Upper lobe of right lung (tissue), 1 donor: ENCODE measurements around the gene UPK2. TPM values are rescaled to one million over a fixed set of nuclear protein-coding genes. Genes with fewer than 3 reads are reported as not detected.
A peak's percentile ranks its signal among the peaks of the same experiment; 100 is the strongest.

ENCODE experiments used
- ATAC-seq: fragments of 200-7000 bp; cut with Tn5 transposase; one replicate; pipeline ENCODE4 v1.9.1; 2020; ENCODE audit warnings: mild to moderate bottlenecking, moderate library complexity
- DNase-seq: peaks from one replicate; pipeline ENCODE4 v3.0.0-alpha.2; 2020
- H3K27ac ChIP-seq: fragments of 200-600 bp; one replicate; pipeline ENCODE4 v1.8.0; 2022
- H3K27me3 ChIP-seq: fragments of 200-600 bp; one replicate; pipeline ENCODE4 v1.8.0; 2022; ENCODE audit warnings: mild to moderate bottlenecking
- H3K36me3 ChIP-seq: fragments of 200-600 bp; one replicate; pipeline ENCODE4 v1.8.0; 2022
- H3K4me1 ChIP-seq: fragments of 200-600 bp; one replicate; pipeline ENCODE4 v1.8.0; 2022
- H3K4me3 ChIP-seq: fragments of 200-600 bp; one replicate; pipeline ENCODE4 v1.8.0; 2022; ENCODE audit warnings: mild to moderate bottlenecking
- H3K9me3 ChIP-seq: fragments of 200-600 bp; one replicate; pipeline ENCODE4 v1.8.0; 2022
- CTCF ChIP-seq: fragments of 200-600 bp; IDR thresholded peaks from one replicate; pipeline ENCODE4 v1.8.0; 2022; ENCODE audit warnings: antibody characterized with exemption
- intact Hi-C: fragments of 100-400 bp; cut with DNase I; formaldehyde crosslinking; loops from one replicate; pipeline ENCODE4 v1.11.0; 2022
- total RNA-seq: library from RNA; stranded (reverse); fragmentation: NEBNext Ultra II Directional; extraction: Animal tissue kit (Norgen Biotek cat#: 25700); gene quantifications from one replicate; pipeline ENCODE4 v1.2.1, GENCODE V29; 2021
- donor health status: DM: no; HTN: yes; CAD: no; lungs with severe emphysema.

The UPK2 gene
- total RNA-seq, 1 donor from 2014 or later = not detected

GRCh38 chr11:118924591-118925585 is 31.2 kb upstream of the UPK2 start:
- DNase-seq (peak; percentile 82), ATAC-seq (no peak)
- no peak for TF ChIP-seq CTCF

GRCh38 chr11:118927554-118928100 is 28.5 kb upstream of the UPK2 start:
- H3K9me3 ChIP-seq = no peaks in the 10 kb centered on the region
- DNase-seq (no peak), ATAC-seq (no peak)
- peaks cover 25% of the 10 kb centered on the region for H3K4me1 ChIP-seq
- no peaks in the 10 kb centered on the region for H3K27me3 ChIP-seq
- H3K4me3 ChIP-seq = peak overlapping the region; percentile 87
- peak overlapping the region; percentile 94 for H3K27ac ChIP-seq
- intact Hi-C loops = loop anchor here (2.0 kb wide), 1 partner anchor 21 kb away; no protein-coding TSS in a partner anchor
- H3K36me3 ChIP-seq = no peaks in the 10 kb centered on the region
- no peak for TF ChIP-seq CTCF

More at GRCh38 chr11:118924591-118925585, 31.2 kb upstream of the UPK2 start:
- no peaks in the 10 kb centered on the region for H3K27me3 ChIP-seq
- no peaks in the 10 kb centered on the region for H3K36me3 ChIP-seq
- intact Hi-C loops = no loop called here
- peak overlapping the region; percentile 88 for H3K27ac ChIP-seq
- H3K9me3 ChIP-seq = no peaks in the 10 kb centered on the region
- H3K4me3 ChIP-seq = peak overlapping the region; percentile 95
- H3K4me1 ChIP-seq = peaks cover 47% of the 10 kb centered on the region

- intact Hi-C loops = loop anchor here (2.0 kb wide), 1 partner anchor 21 kb away; no protein-coding TSS in a partner anchor
- no peaks in the 10 kb centered on the region for H3K9me3 ChIP-seq
- H3K36me3 ChIP-seq = no peaks in the 10 kb centered on the region
- H3K27me3 ChIP-seq = no peaks in the 10 kb centered on the region
- peaks cover 18% of the 10 kb centered on the region for H3K4me1 ChIP-seq
- peak; percentile 90 for TF ChIP-seq CTCF
- H3K4me3 ChIP-seq = peak overlapping the region; percentile 87
- H3K27ac ChIP-seq = peak overlapping the region; percentile 94
- ATAC-seq = peak; percentile 77
- DNase-seq = peak; percentile 92
These were observed 27.8 kb upstream of the UPK2 start for GRCh38 chr11:118928101-118928869.

- Histone ChIP-seq H3K27me3 (no peaks in the 10 kb centered on the region), H3K27ac (peak overlapping the region; percentile 94), H3K4me1 (peaks cover 11% of the 10 kb centered on the region), H3K36me3 (no peaks in the 10 kb centered on the region), H3K4me3 (peak overlapping the region; percentile 87), H3K9me3 (no peaks in the 10 kb centered on the region)
- ATAC-seq (peak; percentile 31), DNase-seq (peak; percentile 80)
- intact Hi-C loops = loop anchor here (2.0 kb wide), 1 partner anchor 22 kb away; no protein-coding TSS in a partner anchor
- no peak for TF ChIP-seq CTCF
These were observed 27.1 kb upstream of the UPK2 start for GRCh38 chr11:118928870-118929500.
